Upper lobe of right lung (tissue), 1 donor: ENCODE results near the gene ATAD3B. TPM values are rescaled to one million over a fixed set of nuclear protein-coding genes. Genes with fewer than 3 reads are reported as not detected.

ENCODE experiments used
- ATAC-seq: fragments of 200-7000 bp; cut with Tn5 transposase; one replicate; pipeline ENCODE4 v1.9.1; 2020; ENCODE audit warnings: mild to moderate bottlenecking, moderate library complexity
- DNase-seq: peaks from one replicate; pipeline ENCODE4 v3.0.0-alpha.2; 2020
- H3K27ac ChIP-seq: fragments of 200-600 bp; one replicate; pipeline ENCODE4 v1.8.0; 2022
- H3K27me3 ChIP-seq: fragments of 200-600 bp; one replicate; pipeline ENCODE4 v1.8.0; 2022; ENCODE audit warnings: mild to moderate bottlenecking
- H3K36me3 ChIP-seq: fragments of 200-600 bp; one replicate; pipeline ENCODE4 v1.8.0; 2022
- H3K4me1 ChIP-seq: fragments of 200-600 bp; one replicate; pipeline ENCODE4 v1.8.0; 2022
- H3K4me3 ChIP-seq: fragments of 200-600 bp; one replicate; pipeline ENCODE4 v1.8.0; 2022; ENCODE audit warnings: mild to moderate bottlenecking
- H3K9me3 ChIP-seq: fragments of 200-600 bp; one replicate; pipeline ENCODE4 v1.8.0; 2022
- CTCF ChIP-seq: fragments of 200-600 bp; IDR thresholded peaks from one replicate; pipeline ENCODE4 v1.8.0; 2022; ENCODE audit warnings: antibody characterized with exemption
- intact Hi-C: fragments of 100-400 bp; cut with DNase I; formaldehyde crosslinking; loops from one replicate; pipeline ENCODE4 v1.11.0; 2022
- total RNA-seq: library from RNA; stranded (reverse); fragmentation: NEBNext Ultra II Directional; extraction: Animal tissue kit (Norgen Biotek cat#: 25700); gene quantifications from one replicate; pipeline ENCODE4 v1.2.1, GENCODE V29; 2021
- donor health status: DM: no; HTN: yes; CAD: no; lungs with severe emphysema.

Gene ATAD3B
- total RNA-seq, 1 donor from 2014 or later, result 24.3 TPM

GRCh38 chr1:1538989-1539309, 67.4 kb downstream of the ATAD3B start:
- no peak for ATAC-seq
- H3K4me3 ChIP-seq, result no peak overlapping the region
- no peaks in the 10 kb centered on the region for H3K27me3 ChIP-seq
- no peak for TF ChIP-seq CTCF
- intact Hi-C loops, result no loop called here
- no peaks in the 10 kb centered on the region for H3K9me3 ChIP-seq
- H3K4me1 ChIP-seq, result peaks cover 13% of the 10 kb centered on the region
- H3K36me3 ChIP-seq, result peaks cover 22% of the 10 kb centered on the region
- no peak for DNase-seq
- no peak overlapping the region for H3K27ac ChIP-seq

DNA sequence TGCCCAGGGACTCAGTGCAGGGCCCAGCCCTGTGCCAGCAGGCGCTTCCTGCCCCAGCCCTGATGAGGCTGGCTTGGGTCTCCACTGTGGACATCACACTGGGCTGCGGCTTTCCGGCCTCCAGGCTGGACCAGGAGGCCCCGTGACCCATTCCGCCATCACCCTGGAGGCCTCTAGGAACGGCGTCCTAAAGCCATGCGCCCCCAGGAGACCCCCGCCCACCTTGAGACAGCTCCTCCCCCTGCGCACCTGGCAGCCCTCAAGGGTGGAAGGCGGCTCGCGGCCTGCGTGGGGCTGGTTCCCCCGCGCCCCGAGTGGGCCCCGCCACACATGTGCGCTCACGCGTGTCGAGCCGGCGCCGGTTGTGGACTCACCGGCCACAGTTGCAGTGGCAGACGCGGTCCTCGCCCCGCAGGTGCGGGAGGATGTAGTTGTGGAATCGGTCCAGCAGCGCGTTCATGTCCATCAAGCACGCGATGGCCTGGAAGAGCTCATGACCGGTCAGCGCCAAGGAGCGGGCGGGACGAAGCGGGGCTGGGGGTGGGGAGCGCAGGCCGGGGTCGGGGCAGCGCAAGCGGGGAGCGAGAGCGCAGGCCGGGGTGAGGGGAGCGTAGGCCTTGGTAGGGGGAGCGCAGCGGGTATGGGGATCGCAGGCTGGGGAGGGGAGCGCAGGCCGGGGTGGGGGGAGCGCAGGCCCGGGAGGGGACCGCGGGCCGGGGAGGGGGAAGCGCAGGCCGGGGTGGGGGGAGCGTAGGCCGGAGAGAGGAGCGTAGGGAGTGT, 67.9 kb downstream of the ATAD3B start:
- ATAC-seq (no peak), DNase-seq (no peak)
- Histone ChIP-seq H3K4me1 (peaks cover 13% of the 10 kb centered on the region), H3K27ac (no peak overlapping the region), H3K4me3 (peak overlapping the region; percentile 45), H3K9me3 (no peaks in the 10 kb centered on the region), H3K36me3 (peaks cover 22% of the 10 kb centered on the region), H3K27me3 (no peaks in the 10 kb centered on the region)
- intact Hi-C loops, result no loop called here
- no peak for TF ChIP-seq CTCF

DNA sequence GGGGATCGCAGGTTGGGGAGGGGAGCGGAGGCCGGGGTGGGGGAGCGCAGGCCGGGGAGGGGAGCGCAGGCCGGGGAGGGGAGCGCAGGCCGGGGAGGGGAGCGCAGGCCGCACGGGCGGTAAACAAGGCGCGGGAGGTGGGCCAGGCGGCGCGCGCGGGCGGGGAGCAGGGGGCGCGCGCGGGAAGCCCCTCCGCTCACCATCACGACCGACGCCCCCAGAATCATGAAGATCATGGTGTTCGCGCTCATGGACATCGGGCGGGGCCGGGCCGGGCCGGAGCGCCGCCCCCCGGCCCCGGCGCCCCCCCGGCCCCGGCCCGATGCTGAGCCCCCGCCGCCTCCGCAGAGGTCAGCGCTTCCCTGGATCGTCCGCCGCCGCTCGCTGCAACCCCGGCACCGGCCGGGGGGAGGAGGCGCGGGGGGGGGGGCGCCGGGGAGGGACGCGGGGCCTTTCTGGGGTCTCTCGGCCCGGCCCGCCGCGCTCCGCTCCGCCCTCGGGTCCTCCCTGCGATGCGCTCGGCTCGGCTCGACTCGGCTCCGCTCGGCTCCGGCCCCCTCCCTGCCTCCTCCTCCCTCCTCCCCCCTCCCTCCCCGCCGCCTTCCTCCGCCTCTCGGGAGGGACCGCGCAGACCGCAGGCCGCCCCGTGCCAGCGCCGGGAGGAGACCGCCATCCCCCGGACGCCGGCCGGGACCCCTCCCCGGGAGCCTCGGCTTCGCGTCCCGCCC, 68.7 kb downstream of the ATAD3B start, which contains the start of gene TMEM240:
Gene TMEM240 (minus strand): TSS at position 535 of the 728 bp plus-strand sequence. CDS start 278 bp downstream, at position 257.
- peak; percentile 73 for ATAC-seq

DNA sequence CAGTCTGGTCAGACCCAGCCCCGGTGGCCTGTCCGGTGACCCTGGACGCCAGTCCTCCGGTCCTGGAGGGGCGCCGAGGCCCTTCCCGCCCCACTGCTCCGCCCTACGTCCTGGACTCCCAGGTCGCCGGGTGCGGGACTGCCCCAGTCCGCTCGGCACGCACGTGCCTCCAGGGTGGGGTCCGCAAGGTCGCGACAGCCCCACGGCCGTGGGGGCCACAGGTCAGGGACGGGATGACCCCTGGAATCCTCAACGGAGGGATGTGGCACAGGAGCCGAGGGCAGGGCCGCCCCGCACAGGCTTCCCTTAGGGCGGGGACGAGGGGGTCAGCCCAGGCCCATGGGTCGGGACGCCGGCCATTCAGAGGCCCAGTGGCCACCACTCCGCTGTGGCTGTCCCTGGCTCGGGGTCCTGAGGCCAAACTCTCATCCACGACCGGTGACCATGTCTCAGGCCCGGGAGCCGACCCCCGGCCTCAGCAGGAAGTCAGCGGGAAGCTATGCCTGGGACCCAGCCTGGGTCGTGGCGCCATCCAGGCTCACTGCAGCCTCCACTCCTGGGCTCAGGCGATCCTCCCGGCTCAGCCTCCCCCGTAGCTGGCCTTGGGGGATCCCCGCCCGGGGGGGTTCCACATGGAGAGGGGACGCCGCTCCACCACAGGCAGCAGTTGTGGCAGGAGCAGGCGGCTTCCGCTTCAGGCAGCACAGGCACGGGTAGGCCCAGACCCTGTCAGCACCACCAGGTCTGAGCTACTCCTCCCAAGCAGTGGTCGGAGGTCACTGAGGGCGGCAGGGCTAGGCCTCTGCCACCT, 69.5 kb downstream of the ATAD3B start:
- Histone ChIP-seq H3K27ac (peak overlapping the region; percentile 24), H3K4me3 (peak overlapping the region; percentile 45), H3K36me3 (peaks cover 27% of the 10 kb centered on the region), H3K27me3 (no peaks in the 10 kb centered on the region), H3K9me3 (no peaks in the 10 kb centered on the region), H3K4me1 (peaks cover 13% of the 10 kb centered on the region)
- intact Hi-C loops, result no loop called here
- ATAC-seq, result peak; percentile 8
- no peak for DNase-seq
- TF ChIP-seq CTCF, result no peak

More for the DNA sequence above, 68.7 kb downstream of the ATAD3B start, which contains the start of gene TMEM240:
- Histone ChIP-seq H3K4me1 (peaks cover 13% of the 10 kb centered on the region), H3K36me3 (peaks cover 22% of the 10 kb centered on the region), H3K4me3 (peak within 1 kb of the TSS; percentile 45), H3K27me3 (no peaks in the 10 kb centered on the region), H3K9me3 (no peaks in the 10 kb centered on the region), H3K27ac (peak within 1 kb of the TSS; percentile 24)
- DNase-seq, result peak; percentile 85
- no peak for TF ChIP-seq CTCF
- intact Hi-C loops, result no loop called here

- DNase-seq, result no peak
- Histone ChIP-seq H3K36me3 (peaks cover 28% of the 10 kb centered on the region), H3K4me1 (peaks cover 13% of the 10 kb centered on the region), H3K27me3 (no peaks in the 10 kb centered on the region), H3K27ac (no peak overlapping the region), H3K4me3 (no peak overlapping the region), H3K9me3 (no peaks in the 10 kb centered on the region)
- intact Hi-C loops, result no loop called here
- no peak for ATAC-seq
- no peak for TF ChIP-seq CTCF
These were observed 70.6 kb downstream of the ATAD3B start for GRCh38 chr1:1541956-1542765.
